Aorta (tissue), 5 donors: ENCODE results near the gene RYR1. TPM values are rescaled to one million over a fixed set of nuclear protein-coding genes. Genes with fewer than 3 reads are reported as not detected.

ENCODE experiments used
- ATAC-seq: fragments of 200-7000 bp; cut with Tn5 transposase; one replicate; pipeline ENCODE4 v1.9.1; 2022; ENCODE audit warnings: moderate library complexity; ENCODE audit not compliant: low FRiP score
- DNase-seq, 2 donors: peaks; one replicate each; pipeline ENCODE4 v3.0.0-alpha.2; 2020
- H3K27ac ChIP-seq, 2 donors: one replicate each; pipeline ENCODE4 v1.5.1; 2013; ENCODE audit warnings: low read length in 2 of 2, mild to moderate bottlenecking in 2 of 2, moderate library complexity in 2 of 2, control low read depth in 1 of 2, inconsistent platforms in 1 of 2, low read depth in 1 of 2
- H3K27me3 ChIP-seq, 2 donors: one replicate each; pipeline ENCODE4 v1.6.1; 2013; ENCODE audit warnings: control low read depth in 1 of 2, low read length in 1 of 2, mild to moderate bottlenecking in 1 of 2, moderate library complexity in 1 of 2; ENCODE audit not compliant: insufficient read depth in 2 of 2, control insufficient read depth in 1 of 2
- H3K36me3 ChIP-seq, 2 donors: one replicate each; pipeline ENCODE4 v1.6.1; 2013; ENCODE audit warnings: control low read depth in 1 of 2, low read length in 1 of 2, mild to moderate bottlenecking in 1 of 2; ENCODE audit not compliant: insufficient read depth in 2 of 2, control insufficient read depth in 1 of 2
- H3K4me1 ChIP-seq, 2 donors: one replicate each; pipeline ENCODE4 v1.6.1; 2013; ENCODE audit warnings: low read length in 2 of 2, control low read depth in 1 of 2, mild to moderate bottlenecking in 1 of 2, moderate library complexity in 1 of 2; ENCODE audit not compliant: insufficient read depth in 2 of 2, control insufficient read depth in 1 of 2
- H3K4me3 ChIP-seq, 2 donors: one replicate each; pipeline ENCODE4 v1.5.1; 2013; ENCODE audit warnings: low read length in 2 of 2, control low read depth in 1 of 2, mild to moderate bottlenecking in 1 of 2
- H3K9me3 ChIP-seq: one replicate; pipeline ENCODE4 v1.6.1; 2013; ENCODE audit warnings: mild to moderate bottlenecking, low read length; ENCODE audit not compliant: control insufficient read depth
- WGBS, 2 donors: extraction: QIAGEN DNeasy Blood & Tissue Kit; methylation state at CpG; one replicate each; pipeline ENCODE4 v1.1.7; 2013; 5-methylcytosine and 5-hydroxymethylcytosine counted together
- intact Hi-C, 2 donors: fragments of 100-400 bp; cut with DNase I; formaldehyde crosslinking; loops; one replicate each; pipeline versions ENCODE4 v1.14.2 to v1.15.0; 2022
- polyA plus RNA-seq, 2 donors: library from polyadenylated mRNA; stranded (reverse); fragments of 200-250 nt; gene quantifications; one replicate each; pipeline ENCODE4 v1.2.3, GENCODE V29; 2013
- total RNA-seq, 2 donors: library from RNA; stranded (reverse); fragmentation: NEBNext Ultra II Directional; extraction: Animal tissue kit (Norgen Biotek cat#: 25700); gene quantifications; one replicate each; pipeline ENCODE4 v1.2.1, GENCODE V29; 2021
- donor health status: healthy with polysubstance abuse.
- donor health status: Bipolar disorder and iron deficiency.
- donor health status: DM: no; HTN: no; CAD: no.
- donor health status: DM: no; HTN: no; CAD: no.
- donor health status: DM: yes; HTN: yes; CAD: no.

Gene RYR1
- total and polyA plus RNA-seq, 4 donors: 0.38 to 5.4 (median 1.2) TPM

GRCh38 chr19:38429055-38429810, 4.3 kb upstream of the RYR1 start:
- H3K9me3 ChIP-seq: no peaks in the 10 kb centered on the region
- H3K27me3 ChIP-seq: no peaks in the 10 kb centered on the region
- 44 to 52% methylated on average over 14 of the region's 14 CpGs for WGBS, 2 donors
- no peak overlapping the region for H3K4me3 ChIP-seq
- H3K27ac ChIP-seq: no peak overlapping the region
- intact Hi-C loops: no loop called here
- no peak for DNase-seq
- H3K4me1 ChIP-seq: no peaks in the 10 kb centered on the region
- no peak for ATAC-seq
- no peaks in the 10 kb centered on the region for H3K36me3 ChIP-seq

GRCh38 chr19:38429811-38430156, 3.7 kb upstream of the RYR1 start:
- ATAC-seq: no peak
- DNase-seq: no peak
- Histone ChIP-seq H3K9me3 (no peaks in the 10 kb centered on the region), H3K27me3 (no peaks in the 10 kb centered on the region), H3K36me3 (no peaks in the 10 kb centered on the region), H3K4me1 (no peaks in the 10 kb centered on the region), H3K27ac (no peak overlapping the region), H3K4me3 (no peak overlapping the region)
- intact Hi-C loops: no loop called here
- 66 to 81% methylated on average over 2 of the region's 2 CpGs for WGBS, 2 donors

GRCh38 chr19:38430931-38431330, 2.6 kb upstream of the RYR1 start:
- Histone ChIP-seq H3K4me3 (no peak overlapping the region), H3K27ac (no peak overlapping the region), H3K4me1 (no peaks in the 10 kb centered on the region), H3K36me3 (no peaks in the 10 kb centered on the region), H3K9me3 (no peaks in the 10 kb centered on the region), H3K27me3 (no peaks in the 10 kb centered on the region)
- no peak for ATAC-seq
- no peak for DNase-seq
- WGBS, 2 donors: 78 to 81% methylated on average over 7 of the region's 7 CpGs
- intact Hi-C loops: no loop called here

GRCh38 chr19:38434549-38435051, 1.1 kb downstream of the RYR1 start:
- H3K4me3 ChIP-seq: no peak overlapping the region
- no peaks in the 10 kb centered on the region for H3K4me1 ChIP-seq
- ATAC-seq: peak; percentile 50
- peak in 1 of 2 donors; percentile 64 for DNase-seq
- 6 to 8% methylated on average over 13 of the region's 13 CpGs for WGBS, 2 donors
- intact Hi-C loops: no loop called here
- no peaks in the 10 kb centered on the region for H3K9me3 ChIP-seq
- no peaks in the 10 kb centered on the region for H3K27me3 ChIP-seq
- no peak overlapping the region for H3K27ac ChIP-seq
- H3K36me3 ChIP-seq: no peaks in the 10 kb centered on the region

- H3K27ac ChIP-seq: no peak overlapping the region
- no peak overlapping the region for H3K4me3 ChIP-seq
- no peaks in the 10 kb centered on the region for H3K4me1 ChIP-seq
- no peaks in the 10 kb centered on the region for H3K27me3 ChIP-seq
- no peaks in the 10 kb centered on the region for H3K9me3 ChIP-seq
- ATAC-seq: no peak
- H3K36me3 ChIP-seq: no peaks in the 10 kb centered on the region
- DNase-seq: no peak
- intact Hi-C loops: no loop called here
- 89 to 92% methylated on average over 6 of the region's 6 CpGs for WGBS, 2 donors
Observed at GRCh38 chr19:38437295-38437694, 3.8 kb downstream of the RYR1 start.

- no peaks in the 10 kb centered on the region for H3K4me1 ChIP-seq
- ATAC-seq (no peak), DNase-seq (no peak)
- no peaks in the 10 kb centered on the region for H3K36me3 ChIP-seq
- H3K27me3 ChIP-seq: no peaks in the 10 kb centered on the region
- H3K27ac ChIP-seq: no peak overlapping the region
- WGBS, 2 donors: 75 to 82% methylated on average over 2 of the region's 2 CpGs
- H3K4me3 ChIP-seq: no peak overlapping the region
- intact Hi-C loops: no loop called here
- no peaks in the 10 kb centered on the region for H3K9me3 ChIP-seq
Observed at GRCh38 chr19:38437917-38438316, 4.4 kb downstream of the RYR1 start.

GRCh38 chr19:38440592-38440991, 7.1 kb downstream of the RYR1 start:
- H3K27ac ChIP-seq: no peak overlapping the region
- 72 to 75% methylated on average over 14 of the region's 14 CpGs for WGBS, 2 donors
- H3K27me3 ChIP-seq: no peaks in the 10 kb centered on the region

GRCh38 chr19:38441657-38442348, 8.3 kb downstream of the RYR1 start:
- ATAC-seq: no peak

More at GRCh38 chr19:38440592-38440991, 7.1 kb downstream of the RYR1 start:
- H3K9me3 ChIP-seq: no peaks in the 10 kb centered on the region
- no peak for ATAC-seq
- H3K36me3 ChIP-seq: no peaks in the 10 kb centered on the region
- no peak overlapping the region for H3K4me3 ChIP-seq
- DNase-seq: no peak
- no peaks in the 10 kb centered on the region for H3K4me1 ChIP-seq
- intact Hi-C loops: no loop called here

GRCh38 chr19:38442736-38443135, 9.2 kb downstream of the RYR1 start:
- Histone ChIP-seq H3K9me3 (no peaks in the 10 kb centered on the region), H3K27ac (no peak overlapping the region), H3K36me3 (no peaks in the 10 kb centered on the region), H3K27me3 (no peaks in the 10 kb centered on the region), H3K4me3 (no peak overlapping the region), H3K4me1 (no peaks in the 10 kb centered on the region)
- 87 to 92% methylated on average over 7 to 9 of the region's 9 CpGs for WGBS, 2 donors
- ATAC-seq (no peak), DNase-seq (no peak)
- intact Hi-C loops: no loop called here

More at GRCh38 chr19:38441657-38442348, 8.3 kb downstream of the RYR1 start:
- no peaks in the 10 kb centered on the region for H3K27me3 ChIP-seq
- no peaks in the 10 kb centered on the region for H3K9me3 ChIP-seq
- 48 to 49% methylated on average over 7 of the region's 7 CpGs for WGBS, 2 donors
- intact Hi-C loops: no loop called here
- no peak for DNase-seq
- no peak overlapping the region for H3K4me3 ChIP-seq
- no peaks in the 10 kb centered on the region for H3K4me1 ChIP-seq
- H3K27ac ChIP-seq: no peak overlapping the region
- H3K36me3 ChIP-seq: no peaks in the 10 kb centered on the region
